ENCODE measurements around the gene AZU1.

- TF ChIP-seq CTCF (IDR thresholded peaks at IDR 0.05 in 4 of 5, conservative IDR thresholded peaks at IDR 0.05 in 1 of 5) (no peak), POLR2A (IDR thresholded peaks at IDR 0.05) (no peak)
These were observed 14.2 kb upstream of the AZU1 start for GRCh38 chr19:813219-814151.

Measured in gastrocnemius medialis (tissue), 4 donors.